ENCODE results near the gene DYSF.

DYSF gene

DNA sequence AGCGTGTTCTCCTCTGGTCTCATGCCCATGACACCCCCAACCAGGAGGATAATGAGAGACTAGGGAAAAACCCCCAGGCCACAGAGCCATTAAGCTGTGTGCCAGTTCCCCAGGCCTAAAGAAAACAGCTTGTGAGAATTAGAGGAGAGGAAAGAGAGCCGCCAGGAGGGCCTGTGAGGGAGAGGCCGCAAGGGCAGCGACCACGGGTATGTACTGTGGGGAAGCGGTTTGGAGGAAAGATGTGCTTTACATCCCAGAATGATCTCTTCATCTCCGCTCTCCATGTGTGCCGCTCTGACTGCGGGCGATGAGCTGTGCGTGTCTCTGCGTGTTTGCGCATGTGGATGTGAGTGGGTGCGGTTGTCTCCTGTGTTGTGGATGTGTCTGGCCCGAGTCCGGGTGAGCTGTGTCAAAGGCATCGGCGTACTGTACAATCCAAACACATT, 82.9 kb downstream of the DYSF start:
- Histone ChIP-seq H3K27ac (replicated peaks; ENCODE audit: low read length) (no peak overlapping the region), H4K91ac (ENCODE audit: low read depth, low read length, poor library complexity) (no peak overlapping the region), H2BK120ac (ENCODE audit: low read depth, low read length) (no peak overlapping the region), H2AK5ac (ENCODE audit: low read depth, low read length) (no peak overlapping the region), H3K27me3 (ENCODE audit: control insufficient read depth in 3 of 3, insufficient read depth in 3 of 3, low read depth in 1 of 3, low read length in 3 of 3) (no peaks in the 10 kb centered on the region), H3K4me3 (ENCODE audit: low read length in 2 of 2) (no peak overlapping the region), H3K18ac (ENCODE audit: low read length) (no peak overlapping the region), H3K14ac (ENCODE audit: low read length) (no peak overlapping the region), H3K23ac (ENCODE audit: low read depth, low read length, poor library complexity) (no peak overlapping the region), H3K79me1 (ENCODE audit: low read depth, low read length) (no peaks in the 10 kb centered on the region), H3K4me2 (ENCODE audit: insufficient read depth, low read length, poor library complexity, severe bottlenecking) (no peak overlapping the region), H2BK15ac (ENCODE audit: low read length) (no peak overlapping the region), H2BK12ac (ENCODE audit: low read length) (no peak overlapping the region), H3K4me1 (ENCODE audit: control insufficient read depth in 2 of 2, insufficient read depth in 1 of 2, low read depth in 1 of 2, low read length in 2 of 2) (no peaks in the 10 kb centered on the region), H3K9ac (ENCODE audit: low read depth, low read length, poor library complexity) (peak overlapping the region; percentile 38), H3K36me3 (replicated peaks in 1 of 2; ENCODE audit: control insufficient read depth in 2 of 2, insufficient read depth in 2 of 2, low read length in 2 of 2) (no peaks in the 10 kb centered on the region), H3K9me3 (replicated peaks in 1 of 2; ENCODE audit: control insufficient read depth in 2 of 2, insufficient read depth in 1 of 2, low read depth in 1 of 2, low read length in 2 of 2) (no peaks in the 10 kb centered on the region), H2BK5ac (ENCODE audit: low read length) (no peak overlapping the region), H2AFZ (ENCODE audit: low read length) (no peak overlapping the region), H3K4ac (ENCODE audit: low read length) (no peak overlapping the region), H4K8ac (ENCODE audit: low read depth, low read length) (no peak overlapping the region)
- WGBS, 2 donors (ENCODE audit: extremely low coverage in 2 of 2, insufficient read length in 2 of 2, insufficient replicate concordance in 1 of 2), result no CpG with 5 or more reads among the region's 18 CpGs
- DNase-seq (ENCODE audit: low spot score), result no peak

DNA sequence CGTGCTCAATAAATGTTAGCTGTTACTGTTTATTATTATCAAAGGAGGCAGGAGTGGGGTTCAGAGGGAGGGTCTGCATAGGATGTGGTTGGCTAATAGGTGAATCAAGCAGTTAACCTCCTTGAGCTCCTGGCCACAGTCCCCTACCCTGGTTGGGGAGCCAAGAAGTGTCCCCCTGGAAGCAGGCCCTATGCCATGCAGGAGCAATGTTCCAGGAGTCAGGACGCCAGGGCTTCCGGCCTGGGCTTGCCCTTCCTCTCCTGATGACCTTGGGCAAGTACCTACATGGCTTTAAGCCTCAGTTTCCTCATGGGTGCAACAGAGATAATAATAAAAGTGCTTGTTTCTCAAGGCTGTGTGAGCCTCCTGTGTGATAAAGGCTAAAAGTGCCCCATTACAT, 84.9 kb downstream of the DYSF start:
- no peaks in the 10 kb centered on the region for H3K36me3 ChIP-seq (replicated peaks in 1 of 2; ENCODE audit: control insufficient read depth in 2 of 2, insufficient read depth in 2 of 2, low read length in 2 of 2)

DNA sequence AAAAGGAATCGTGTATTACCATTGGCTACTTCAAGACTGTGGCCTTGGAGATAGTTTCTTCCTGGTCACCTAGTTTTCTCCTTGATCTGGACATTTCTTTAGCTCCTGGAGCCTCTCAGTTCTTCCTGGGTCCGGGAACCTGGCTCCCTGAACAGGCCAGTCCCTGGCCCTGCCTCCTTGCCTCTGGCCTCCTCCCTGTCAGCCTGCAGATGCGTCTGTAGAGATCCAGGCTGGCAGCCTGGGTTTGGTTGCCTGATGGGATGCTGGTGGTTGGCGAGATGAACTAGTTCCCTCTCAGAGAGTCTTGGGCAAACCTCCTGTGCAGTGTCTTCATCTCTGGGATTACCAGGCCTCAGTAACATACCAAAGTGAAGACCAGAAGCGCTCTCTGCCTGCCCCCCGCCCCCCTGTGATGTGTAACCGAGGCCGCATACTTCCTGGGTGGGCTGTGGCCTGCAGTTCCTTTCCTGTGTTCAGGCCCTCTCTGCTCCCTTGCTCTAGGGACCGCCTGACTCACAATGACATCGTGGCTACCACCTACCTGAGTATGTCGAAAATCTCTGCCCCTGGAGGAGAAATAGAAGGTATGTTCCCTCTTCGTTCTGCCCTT, 85.4 kb downstream of the DYSF start:
- Histone ChIP-seq H2BK5ac (ENCODE audit: low read length) (peak overlapping the region; percentile 21), H2AFZ (ENCODE audit: low read length) (no peak overlapping the region), H3K27ac (replicated peaks; ENCODE audit: low read length) (no peak overlapping the region), H3K23ac (ENCODE audit: low read depth, low read length, poor library complexity) (peak overlapping the region; percentile 11), H3K36me3 (replicated peaks in 1 of 2; ENCODE audit: control insufficient read depth in 2 of 2, insufficient read depth in 2 of 2, low read length in 2 of 2) (no peaks in the 10 kb centered on the region), H3K79me1 (ENCODE audit: low read depth, low read length) (no peaks in the 10 kb centered on the region), H3K18ac (ENCODE audit: low read length) (no peak overlapping the region), H3K27me3 (ENCODE audit: control insufficient read depth in 3 of 3, insufficient read depth in 3 of 3, low read depth in 1 of 3, low read length in 3 of 3) (no peaks in the 10 kb centered on the region), H3K9me3 (replicated peaks in 1 of 2; ENCODE audit: control insufficient read depth in 2 of 2, insufficient read depth in 1 of 2, low read depth in 1 of 2, low read length in 2 of 2) (no peaks in the 10 kb centered on the region), H3K9ac (ENCODE audit: low read depth, low read length, poor library complexity) (no peak overlapping the region), H3K4ac (ENCODE audit: low read length) (no peak overlapping the region), H3K4me2 (ENCODE audit: insufficient read depth, low read length, poor library complexity, severe bottlenecking) (no peak overlapping the region), H2BK15ac (ENCODE audit: low read length) (no peak overlapping the region), H4K91ac (ENCODE audit: low read depth, low read length, poor library complexity) (no peak overlapping the region), H3K4me1 (ENCODE audit: control insufficient read depth in 2 of 2, insufficient read depth in 1 of 2, low read depth in 1 of 2, low read length in 2 of 2) (no peaks in the 10 kb centered on the region), H3K14ac (ENCODE audit: low read length) (no peak overlapping the region), H3K4me3 (ENCODE audit: low read length in 2 of 2) (no peak overlapping the region), H2AK5ac (ENCODE audit: low read depth, low read length) (no peak overlapping the region), H2BK120ac (ENCODE audit: low read depth, low read length) (no peak overlapping the region), H2BK12ac (ENCODE audit: low read length) (no peak overlapping the region), H4K8ac (ENCODE audit: low read depth, low read length) (no peak overlapping the region)
- no peak for DNase-seq (ENCODE audit: low spot score)
- no CpG with 5 or more reads among the region's 12 CpGs for WGBS, 2 donors (ENCODE audit: extremely low coverage in 2 of 2, insufficient read length in 2 of 2, insufficient replicate concordance in 1 of 2)

More for the DNA sequence above, 84.9 kb downstream of the DYSF start:
- H4K91ac ChIP-seq (ENCODE audit: low read depth, low read length, poor library complexity), result no peak overlapping the region
- H3K4me3 ChIP-seq (ENCODE audit: low read length in 2 of 2), result no peak overlapping the region
- H3K14ac ChIP-seq (ENCODE audit: low read length), result no peak overlapping the region
- H3K9ac ChIP-seq (ENCODE audit: low read depth, low read length, poor library complexity), result no peak overlapping the region
- H3K27me3 ChIP-seq (ENCODE audit: control insufficient read depth in 3 of 3, insufficient read depth in 3 of 3, low read depth in 1 of 3, low read length in 3 of 3), result no peaks in the 10 kb centered on the region
- no peak overlapping the region for H3K23ac ChIP-seq (ENCODE audit: low read depth, low read length, poor library complexity)
- DNase-seq (ENCODE audit: low spot score), result no peak
- H2AFZ ChIP-seq (ENCODE audit: low read length), result no peak overlapping the region
- H2BK15ac ChIP-seq (ENCODE audit: low read length), result no peak overlapping the region
- no peak overlapping the region for H3K18ac ChIP-seq (ENCODE audit: low read length)
- H2AK5ac ChIP-seq (ENCODE audit: low read depth, low read length), result no peak overlapping the region
- no CpG with 5 or more reads among the region's 3 CpGs for WGBS, 2 donors (ENCODE audit: extremely low coverage in 2 of 2, insufficient read length in 2 of 2, insufficient replicate concordance in 1 of 2)
- no peak overlapping the region for H3K4ac ChIP-seq (ENCODE audit: low read length)
- H2BK5ac ChIP-seq (ENCODE audit: low read length), result peak overlapping the region; percentile 21
- no peak overlapping the region for H3K27ac ChIP-seq (replicated peaks; ENCODE audit: low read length)
- H3K9me3 ChIP-seq (replicated peaks in 1 of 2; ENCODE audit: control insufficient read depth in 2 of 2, insufficient read depth in 1 of 2, low read depth in 1 of 2, low read length in 2 of 2), result no peaks in the 10 kb centered on the region
- H2BK12ac ChIP-seq (ENCODE audit: low read length), result no peak overlapping the region
- H4K8ac ChIP-seq (ENCODE audit: low read depth, low read length), result no peak overlapping the region
- H3K4me1 ChIP-seq (ENCODE audit: control insufficient read depth in 2 of 2, insufficient read depth in 1 of 2, low read depth in 1 of 2, low read length in 2 of 2), result no peaks in the 10 kb centered on the region
- no peaks in the 10 kb centered on the region for H3K79me1 ChIP-seq (ENCODE audit: low read depth, low read length)
- H3K4me2 ChIP-seq (ENCODE audit: insufficient read depth, low read length, poor library complexity, severe bottlenecking), result no peak overlapping the region
- H2BK120ac ChIP-seq (ENCODE audit: low read depth, low read length), result no peak overlapping the region

DNA sequence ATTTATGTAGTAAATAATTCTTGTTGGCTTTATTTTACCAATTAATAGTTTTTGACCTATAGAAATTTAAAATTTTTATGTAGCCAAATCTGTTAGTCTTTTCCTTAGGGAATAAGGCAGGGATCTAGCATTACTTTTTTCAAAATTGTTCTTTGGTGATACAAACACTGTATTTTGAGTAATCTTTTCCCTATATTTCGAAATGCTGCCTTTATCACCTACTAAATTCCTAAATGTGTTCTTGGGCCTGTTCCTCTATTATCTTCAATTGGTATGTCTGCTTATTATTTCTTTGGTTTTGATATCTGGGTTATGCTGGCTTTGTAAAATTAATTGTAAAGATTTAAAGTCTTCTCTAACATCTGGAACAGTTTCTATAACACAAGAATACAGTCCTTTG, 87.5 kb downstream of the DYSF start:
- Histone ChIP-seq H2AK5ac (ENCODE audit: low read depth, low read length) (no peak overlapping the region), H3K27me3 (ENCODE audit: control insufficient read depth in 3 of 3, insufficient read depth in 3 of 3, low read depth in 1 of 3, low read length in 3 of 3) (no peaks in the 10 kb centered on the region), H3K23ac (ENCODE audit: low read depth, low read length, poor library complexity) (no peak overlapping the region), H2BK120ac (ENCODE audit: low read depth, low read length) (no peak overlapping the region), H3K27ac (replicated peaks; ENCODE audit: low read length) (no peak overlapping the region), H2BK12ac (ENCODE audit: low read length) (no peak overlapping the region), H3K36me3 (replicated peaks in 1 of 2; ENCODE audit: control insufficient read depth in 2 of 2, insufficient read depth in 2 of 2, low read length in 2 of 2) (no peaks in the 10 kb centered on the region), H2BK5ac (ENCODE audit: low read length) (no peak overlapping the region), H4K91ac (ENCODE audit: low read depth, low read length, poor library complexity) (no peak overlapping the region), H3K4me3 (ENCODE audit: low read length in 2 of 2) (no peak overlapping the region), H3K4me2 (ENCODE audit: insufficient read depth, low read length, poor library complexity, severe bottlenecking) (no peak overlapping the region), H3K9ac (ENCODE audit: low read depth, low read length, poor library complexity) (no peak overlapping the region), H3K14ac (ENCODE audit: low read length) (no peak overlapping the region), H3K4me1 (ENCODE audit: control insufficient read depth in 2 of 2, insufficient read depth in 1 of 2, low read depth in 1 of 2, low read length in 2 of 2) (no peaks in the 10 kb centered on the region), H3K9me3 (replicated peaks in 1 of 2; ENCODE audit: control insufficient read depth in 2 of 2, insufficient read depth in 1 of 2, low read depth in 1 of 2, low read length in 2 of 2) (no peaks in the 10 kb centered on the region), H3K79me1 (ENCODE audit: low read depth, low read length) (no peaks in the 10 kb centered on the region), H4K8ac (ENCODE audit: low read depth, low read length) (no peak overlapping the region), H2AFZ (ENCODE audit: low read length) (no peak overlapping the region), H3K18ac (ENCODE audit: low read length) (no peak overlapping the region), H2BK15ac (ENCODE audit: low read length) (no peak overlapping the region), H3K4ac (ENCODE audit: low read length) (no peak overlapping the region)
- DNase-seq (ENCODE audit: low spot score), result no peak
- WGBS, 2 donors (ENCODE audit: extremely low coverage in 2 of 2, insufficient read length in 2 of 2, insufficient replicate concordance in 1 of 2), result no CpG with 5 or more reads among the region's 1 CpG
